ENCODE data around the gene NPHP4.

NPHP4 gene

DNA sequence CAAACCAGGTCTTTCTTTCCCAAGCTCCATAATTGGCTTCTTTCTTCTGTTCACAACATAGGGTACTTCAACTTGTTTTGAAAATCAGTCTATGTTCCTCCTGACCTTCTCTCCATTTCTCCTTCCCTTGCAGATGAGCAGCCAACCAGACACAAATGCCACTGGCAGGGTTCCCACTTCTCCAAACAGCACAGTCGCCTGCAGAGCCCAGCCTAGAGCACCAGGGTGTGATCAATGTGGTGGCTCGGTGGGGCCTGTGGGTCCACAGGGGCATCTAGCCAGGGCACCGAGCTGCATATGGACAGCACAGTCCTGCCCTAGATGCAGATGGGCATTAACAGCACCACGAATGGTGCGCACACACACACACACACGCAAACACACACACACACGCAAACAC is 112.8 kb downstream of the NPHP4 start:
- H3K27me3 ChIP-seq (ENCODE audit: control insufficient read depth in 1 of 2, insufficient read depth in 2 of 2, low read length in 2 of 2) = no peaks in the 10 kb centered on the region
- H3K4me1 ChIP-seq (ENCODE audit: control insufficient read depth, insufficient read depth, low read length) = no peaks in the 10 kb centered on the region
- H3K27ac ChIP-seq (ENCODE audit: low read length) = no peak overlapping the region
- peaks cover 14 to 24% of the 10 kb centered on the region in 2 donors for H3K36me3 ChIP-seq (ENCODE audit: control insufficient read depth in 2 of 2, insufficient read depth in 2 of 2, low read length in 2 of 2)
- no peak overlapping the region for H3K4me3 ChIP-seq (ENCODE audit: low read length in 2 of 2)
- peaks cover 0 to 18% of the 10 kb centered on the region in 2 donors for H3K9me3 ChIP-seq (ENCODE audit: control insufficient read depth in 2 of 2, low read length in 2 of 2)
- H3K9ac ChIP-seq (ENCODE audit: low read length in 2 of 2) = no peak overlapping the region

DNA sequence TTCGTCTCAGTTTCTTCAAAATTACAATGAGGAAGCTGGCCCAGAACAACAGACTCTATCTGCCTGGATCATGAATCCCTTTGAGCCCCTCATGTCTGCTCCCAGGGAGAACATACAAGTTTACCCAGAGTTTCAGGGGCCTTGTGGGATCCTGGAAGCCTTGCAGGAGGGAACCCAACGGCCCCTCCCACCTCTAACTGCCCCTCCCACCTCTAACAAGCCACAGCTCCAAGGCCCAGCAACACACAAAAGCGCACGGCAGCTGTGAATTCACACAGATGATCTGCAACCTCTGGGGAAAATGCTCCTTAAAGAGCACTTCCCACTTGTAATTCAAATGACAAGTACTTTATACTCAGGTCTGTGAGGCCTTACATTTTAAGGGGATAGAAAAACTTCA is 113.3 kb downstream of the NPHP4 start:
- Histone ChIP-seq H3K9me3 (ENCODE audit: control insufficient read depth in 2 of 2, low read length in 2 of 2) (peaks cover 0 to 18% of the 10 kb centered on the region in 2 donors), H3K36me3 (ENCODE audit: control insufficient read depth in 2 of 2, insufficient read depth in 2 of 2, low read length in 2 of 2) (peaks cover 16 to 28% of the 10 kb centered on the region in 2 donors), H3K27ac (ENCODE audit: low read length) (no peak overlapping the region), H3K4me1 (ENCODE audit: control insufficient read depth, insufficient read depth, low read length) (no peaks in the 10 kb centered on the region), H3K27me3 (ENCODE audit: control insufficient read depth in 1 of 2, insufficient read depth in 2 of 2, low read length in 2 of 2) (no peaks in the 10 kb centered on the region), H3K4me3 (ENCODE audit: low read length in 2 of 2) (no peak overlapping the region), H3K9ac (ENCODE audit: low read length in 2 of 2) (no peak overlapping the region)

- Histone ChIP-seq H3K27me3 (ENCODE audit: control insufficient read depth in 1 of 2, insufficient read depth in 2 of 2, low read length in 2 of 2) (no peaks in the 10 kb centered on the region), H3K36me3 (ENCODE audit: control insufficient read depth in 2 of 2, insufficient read depth in 2 of 2, low read length in 2 of 2) (peaks cover 16 to 30% of the 10 kb centered on the region in 2 donors), H3K9me3 (ENCODE audit: control insufficient read depth in 2 of 2, low read length in 2 of 2) (peaks cover 0 to 18% of the 10 kb centered on the region in 2 donors), H3K4me1 (ENCODE audit: control insufficient read depth, insufficient read depth, low read length) (no peaks in the 10 kb centered on the region), H3K4me3 (ENCODE audit: low read length in 2 of 2) (no peak overlapping the region), H3K9ac (ENCODE audit: low read length in 2 of 2) (no peak overlapping the region), H3K27ac (ENCODE audit: low read length) (no peak overlapping the region)
Observed at GRCh38 chr1:5877683-5878530, 114.3 kb downstream of the NPHP4 start.

DNA sequence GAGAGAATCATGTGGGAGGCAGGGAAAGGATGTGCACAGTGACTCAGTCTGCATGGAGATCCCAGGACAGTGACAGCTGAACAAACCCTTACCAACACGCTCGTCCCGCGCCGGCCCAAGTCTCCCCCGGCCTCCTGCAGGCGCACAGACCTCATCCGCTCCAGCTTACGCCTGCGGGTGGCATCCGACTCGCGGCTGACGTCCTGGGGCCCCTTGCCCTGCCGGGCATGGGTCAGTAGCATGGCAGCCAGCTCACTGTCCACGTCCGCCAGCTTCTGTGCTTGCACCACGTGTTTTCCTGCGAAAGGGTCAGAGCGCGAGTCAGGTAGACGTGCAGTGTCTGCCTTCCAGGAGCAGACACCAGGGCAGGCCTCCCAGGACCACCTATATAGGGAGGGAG is 115.2 kb downstream of the NPHP4 start:
- Histone ChIP-seq H3K9me3 (ENCODE audit: control insufficient read depth in 2 of 2, low read length in 2 of 2) (peaks cover 0 to 18% of the 10 kb centered on the region in 2 donors), H3K4me3 (ENCODE audit: low read length in 2 of 2) (no peak overlapping the region), H3K36me3 (ENCODE audit: control insufficient read depth in 2 of 2, insufficient read depth in 2 of 2, low read length in 2 of 2) (peaks cover 16 to 31% of the 10 kb centered on the region in 2 donors), H3K27ac (ENCODE audit: low read length) (no peak overlapping the region), H3K4me1 (ENCODE audit: control insufficient read depth, insufficient read depth, low read length) (no peaks in the 10 kb centered on the region), H3K9ac (ENCODE audit: low read length in 2 of 2) (no peak overlapping the region), H3K27me3 (ENCODE audit: control insufficient read depth in 1 of 2, insufficient read depth in 2 of 2, low read length in 2 of 2) (no peaks in the 10 kb centered on the region)

- Histone ChIP-seq H3K4me1 (ENCODE audit: control insufficient read depth, insufficient read depth, low read length) (no peaks in the 10 kb centered on the region), H3K36me3 (ENCODE audit: control insufficient read depth in 2 of 2, insufficient read depth in 2 of 2, low read length in 2 of 2) (peaks cover 16 to 35% of the 10 kb centered on the region in 2 donors), H3K4me3 (ENCODE audit: low read length in 2 of 2) (no peak overlapping the region), H3K9me3 (ENCODE audit: control insufficient read depth in 2 of 2, low read length in 2 of 2) (peaks cover 0 to 18% of the 10 kb centered on the region in 2 donors), H3K27me3 (ENCODE audit: control insufficient read depth in 1 of 2, insufficient read depth in 2 of 2, low read length in 2 of 2) (no peaks in the 10 kb centered on the region), H3K27ac (ENCODE audit: low read length) (no peak overlapping the region), H3K9ac (ENCODE audit: low read length in 2 of 2) (no peak overlapping the region)
Observed at GRCh38 chr1:5876094-5876650, 116.1 kb downstream of the NPHP4 start.

DNA sequence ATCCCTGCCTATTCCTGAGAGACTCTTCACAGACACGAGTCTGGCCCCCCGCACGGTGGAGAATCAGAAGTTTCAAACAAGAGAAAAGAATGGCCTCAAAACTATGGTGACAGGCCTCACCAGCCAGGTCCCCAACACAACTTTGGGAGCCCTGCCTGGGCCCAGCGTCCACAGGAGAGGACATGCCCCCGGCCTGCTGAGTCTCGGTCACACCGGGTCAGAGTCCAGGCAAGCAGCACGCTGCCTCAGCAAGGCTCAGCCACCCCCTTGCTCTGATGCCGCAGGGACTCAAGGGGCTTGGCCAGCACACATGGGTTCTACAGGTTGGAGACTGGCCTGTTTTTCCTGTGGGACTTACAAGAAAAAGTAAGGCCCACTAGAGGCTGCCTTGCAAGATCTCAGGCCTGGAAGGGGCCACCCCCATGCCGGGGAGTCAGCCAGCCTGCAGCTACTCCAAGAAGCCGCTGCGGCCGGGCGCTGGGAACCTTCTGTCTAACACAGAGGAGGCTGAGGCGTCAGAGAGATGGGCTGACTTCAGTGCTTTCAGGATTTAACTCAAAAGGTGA is 116.8 kb downstream of the NPHP4 start:
- H3K27ac ChIP-seq (ENCODE audit: low read length) = no peak overlapping the region
- H3K9ac ChIP-seq (ENCODE audit: low read length in 2 of 2) = no peak overlapping the region
- H3K9me3 ChIP-seq (ENCODE audit: control insufficient read depth in 2 of 2, low read length in 2 of 2) = peaks cover 0 to 13% of the 10 kb centered on the region in 2 donors
- H3K36me3 ChIP-seq (ENCODE audit: control insufficient read depth in 2 of 2, insufficient read depth in 2 of 2, low read length in 2 of 2) = peaks cover 16 to 36% of the 10 kb centered on the region in 2 donors
- no peak overlapping the region for H3K4me3 ChIP-seq (ENCODE audit: low read length in 2 of 2)
- H3K4me1 ChIP-seq (ENCODE audit: control insufficient read depth, insufficient read depth, low read length) = no peaks in the 10 kb centered on the region
- no peaks in the 10 kb centered on the region for H3K27me3 ChIP-seq (ENCODE audit: control insufficient read depth in 1 of 2, insufficient read depth in 2 of 2, low read length in 2 of 2)

- no peak overlapping the region for H3K9ac ChIP-seq (ENCODE audit: low read length in 2 of 2)
- H3K4me3 ChIP-seq (ENCODE audit: low read length in 2 of 2) = no peak overlapping the region
- no peak overlapping the region for H3K27ac ChIP-seq (ENCODE audit: low read length)
- no peaks in the 10 kb centered on the region for H3K27me3 ChIP-seq (ENCODE audit: control insufficient read depth in 1 of 2, insufficient read depth in 2 of 2, low read length in 2 of 2)
- peaks cover 10 to 30% of the 10 kb centered on the region in 2 donors for H3K36me3 ChIP-seq (ENCODE audit: control insufficient read depth in 2 of 2, insufficient read depth in 2 of 2, low read length in 2 of 2)
- H3K4me1 ChIP-seq (ENCODE audit: control insufficient read depth, insufficient read depth, low read length) = no peaks in the 10 kb centered on the region
- H3K9me3 ChIP-seq (ENCODE audit: control insufficient read depth in 2 of 2, low read length in 2 of 2) = peaks cover 0 to 5% of the 10 kb centered on the region in 2 donors
Observed at GRCh38 chr1:5874416-5875110, 117.7 kb downstream of the NPHP4 start.

- Histone ChIP-seq H3K36me3 (ENCODE audit: control insufficient read depth in 2 of 2, insufficient read depth in 2 of 2, low read length in 2 of 2) (peaks cover 8 to 26% of the 10 kb centered on the region in 2 donors), H3K4me3 (ENCODE audit: low read length in 2 of 2) (no peak overlapping the region), H3K27me3 (ENCODE audit: control insufficient read depth in 1 of 2, insufficient read depth in 2 of 2, low read length in 2 of 2) (no peaks in the 10 kb centered on the region), H3K4me1 (ENCODE audit: control insufficient read depth, insufficient read depth, low read length) (no peaks in the 10 kb centered on the region), H3K9me3 (ENCODE audit: control insufficient read depth in 2 of 2, low read length in 2 of 2) (peaks cover 0 to 3% of the 10 kb centered on the region in 2 donors), H3K27ac (ENCODE audit: low read length) (no peak overlapping the region), H3K9ac (ENCODE audit: low read length in 2 of 2) (no peak overlapping the region)
Observed at GRCh38 chr1:5873556-5873955, 118.7 kb downstream of the NPHP4 start.

GRCh38 chr1:5872886-5873285 is 119.3 kb downstream of the NPHP4 start:
- Histone ChIP-seq H3K9ac (ENCODE audit: low read length in 2 of 2) (no peak overlapping the region), H3K4me3 (ENCODE audit: low read length in 2 of 2) (no peak overlapping the region), H3K27ac (ENCODE audit: low read length) (no peak overlapping the region), H3K36me3 (ENCODE audit: control insufficient read depth in 2 of 2, insufficient read depth in 2 of 2, low read length in 2 of 2) (peaks cover 5 to 25% of the 10 kb centered on the region in 2 donors), H3K4me1 (ENCODE audit: control insufficient read depth, insufficient read depth, low read length) (no peaks in the 10 kb centered on the region), H3K27me3 (ENCODE audit: control insufficient read depth in 1 of 2, insufficient read depth in 2 of 2, low read length in 2 of 2) (no peaks in the 10 kb centered on the region), H3K9me3 (ENCODE audit: control insufficient read depth in 2 of 2, low read length in 2 of 2) (peaks cover 0 to 3% of the 10 kb centered on the region in 2 donors)

GRCh38 chr1:5868931-5869500 is 123.2 kb downstream of the NPHP4 start:
- no peaks in the 10 kb centered on the region for H3K27me3 ChIP-seq (ENCODE audit: control insufficient read depth in 1 of 2, insufficient read depth in 2 of 2, low read length in 2 of 2)
- H3K36me3 ChIP-seq (ENCODE audit: control insufficient read depth in 2 of 2, insufficient read depth in 2 of 2, low read length in 2 of 2) = peaks cover 0 to 14% of the 10 kb centered on the region in 2 donors
- H3K27ac ChIP-seq (ENCODE audit: low read length) = no peak overlapping the region
- no peak overlapping the region for H3K4me3 ChIP-seq (ENCODE audit: low read length in 2 of 2)
- H3K9ac ChIP-seq (ENCODE audit: low read length in 2 of 2) = no peak overlapping the region
- peaks cover 0 to 3% of the 10 kb centered on the region in 2 donors for H3K9me3 ChIP-seq (ENCODE audit: control insufficient read depth in 2 of 2, low read length in 2 of 2)
- no peaks in the 10 kb centered on the region for H3K4me1 ChIP-seq (ENCODE audit: control insufficient read depth, insufficient read depth, low read length)
